KOPT-K1 (cell line): ENCODE results near the gene FBXO34.

Experiments
- H3K27ac ChIP-seq: fragments of 200-600 bp; sonication (generic); 2 replicates; pipeline ENCODE4 v1.5.1; 2016; ENCODE audit warnings: antibody characterized with exemption, mild to moderate bottlenecking, low read depth, low read length; ENCODE audit not compliant: poor library complexity, severe bottlenecking
- H3K36me3 ChIP-seq: fragments of 200-600 bp; sonication (generic); 2 replicates; pipeline ENCODE4 v1.5.1; 2017; ENCODE audit warnings: antibody characterized with exemption, mild to moderate bottlenecking, low read length, moderate library complexity; ENCODE audit not compliant: insufficient read depth
- H3K9me3 ChIP-seq: fragments of 200-600 bp; sonication (generic); 2 replicates; pipeline ENCODE4 v1.5.1; 2017; ENCODE audit warnings: antibody characterized with exemption, low read length, mild to moderate bottlenecking; ENCODE audit not compliant: insufficient read depth, poor library complexity, severe bottlenecking

The FBXO34 gene

GRCh38 chr14:55270832-55271571 is at the start of gene FBXO34:
FBXO34 (plus strand) TSS chr14:55271421; CDS start chr14:55350391, 78,970 bp downstream.
- Histone ChIP-seq H3K27ac (peak within 1 kb of the TSS; percentile 72), H3K36me3 (no peaks in the 10 kb centered on the region), H3K9me3 (no peaks in the 10 kb centered on the region)

- no peak overlapping the region for H3K27ac ChIP-seq
- no peaks in the 10 kb centered on the region for H3K36me3 ChIP-seq
Observed at GRCh38 chr14:55221968-55222367, 49.3 kb upstream of the FBXO34 start.

GRCh38 chr14:55223364-55223763 is 47.9 kb upstream of the FBXO34 start:
- H3K36me3 ChIP-seq, result no peaks in the 10 kb centered on the region
- no peak overlapping the region for H3K27ac ChIP-seq
- H3K9me3 ChIP-seq, result peaks cover 16% of the 10 kb centered on the region

More at GRCh38 chr14:55221968-55222367, 49.3 kb upstream of the FBXO34 start:
- peaks cover 9% of the 10 kb centered on the region for H3K9me3 ChIP-seq

- no peaks in the 10 kb centered on the region for H3K36me3 ChIP-seq
- H3K9me3 ChIP-seq, result peaks cover 16% of the 10 kb centered on the region
- no peak overlapping the region for H3K27ac ChIP-seq
Observed at GRCh38 chr14:55228261-55228660, 43.0 kb upstream of the FBXO34 start.

GRCh38 chr14:55233591-55233990 is 37.6 kb upstream of the FBXO34 start:
- Histone ChIP-seq H3K27ac (no peak overlapping the region), H3K9me3 (no peaks in the 10 kb centered on the region), H3K36me3 (no peaks in the 10 kb centered on the region)

- H3K27ac ChIP-seq, result no peak overlapping the region
- no peaks in the 10 kb centered on the region for H3K9me3 ChIP-seq
- no peaks in the 10 kb centered on the region for H3K36me3 ChIP-seq
Observed at GRCh38 chr14:55238019-55238680, 33.1 kb upstream of the FBXO34 start.

- no peaks in the 10 kb centered on the region for H3K9me3 ChIP-seq
- H3K36me3 ChIP-seq, result no peaks in the 10 kb centered on the region
- no peak overlapping the region for H3K27ac ChIP-seq
Observed at GRCh38 chr14:55239320-55239719, 31.9 kb upstream of the FBXO34 start.

GRCh38 chr14:55240526-55241178 is 30.6 kb upstream of the FBXO34 start:
- H3K27ac ChIP-seq, result no peak overlapping the region
- H3K9me3 ChIP-seq, result no peaks in the 10 kb centered on the region
- H3K36me3 ChIP-seq, result no peaks in the 10 kb centered on the region

GRCh38 chr14:55241673-55242072 is 29.5 kb upstream of the FBXO34 start:
- Histone ChIP-seq H3K36me3 (no peaks in the 10 kb centered on the region), H3K27ac (no peak overlapping the region), H3K9me3 (no peaks in the 10 kb centered on the region)

GRCh38 chr14:55243386-55243785 is 27.8 kb upstream of the FBXO34 start:
- no peaks in the 10 kb centered on the region for H3K36me3 ChIP-seq
- H3K9me3 ChIP-seq, result no peaks in the 10 kb centered on the region
- no peak overlapping the region for H3K27ac ChIP-seq

- no peaks in the 10 kb centered on the region for H3K9me3 ChIP-seq
- no peaks in the 10 kb centered on the region for H3K36me3 ChIP-seq
- H3K27ac ChIP-seq, result no peak overlapping the region
Observed at GRCh38 chr14:55243813-55244212, 27.4 kb upstream of the FBXO34 start.

- H3K36me3 ChIP-seq, result no peaks in the 10 kb centered on the region
- no peak overlapping the region for H3K27ac ChIP-seq
- no peaks in the 10 kb centered on the region for H3K9me3 ChIP-seq
Observed at GRCh38 chr14:55245657-55246268, 25.5 kb upstream of the FBXO34 start.

GRCh38 chr14:55248411-55248810 is 22.8 kb upstream of the FBXO34 start:
- no peaks in the 10 kb centered on the region for H3K9me3 ChIP-seq
- no peaks in the 10 kb centered on the region for H3K36me3 ChIP-seq
- H3K27ac ChIP-seq, result no peak overlapping the region

- H3K9me3 ChIP-seq, result no peaks in the 10 kb centered on the region
Observed at GRCh38 chr14:55249423-55249822, 21.8 kb upstream of the FBXO34 start.

GRCh38 chr14:55253276-55253675 is 17.9 kb upstream of the FBXO34 start:
- Histone ChIP-seq H3K9me3 (no peaks in the 10 kb centered on the region), H3K27ac (no peak overlapping the region)

More at GRCh38 chr14:55249423-55249822, 21.8 kb upstream of the FBXO34 start:
- Histone ChIP-seq H3K36me3 (no peaks in the 10 kb centered on the region), H3K27ac (no peak overlapping the region)

More at GRCh38 chr14:55253276-55253675, 17.9 kb upstream of the FBXO34 start:
- H3K36me3 ChIP-seq, result no peaks in the 10 kb centered on the region
